Pulmonary artery endothelial cell (primary cell): Measurements from ENCODE around the gene MAD1L1. TPM values are rescaled to one million over a fixed set of nuclear protein-coding genes. Genes with fewer than 3 reads are reported as not detected.
A peak's percentile ranks its signal among the peaks of the same experiment; 100 is the strongest.
"Not testable (repeated sequence)": the region's sequence is repeated elsewhere in the genome, so short reads cannot be mapped to it uniquely, and the experiment has no call there.

Source experiments
- DNase-seq: peaks from one replicate; pipeline ENCODE4 v3.0.0-alpha.2; 2011; ENCODE audit warnings: low read depth, low spot score
- total RNA-seq: library from RNA; depleted of rRNA; stranded (reverse); fragments of >200 nt; gene quantifications from 2 replicates; pipeline ENCODE4 v1.2.3, GENCODE V29; 2014

MAD1L1 gene
- 47.4 and 53.2 TPM in 2 replicates for total RNA-seq

DNA sequence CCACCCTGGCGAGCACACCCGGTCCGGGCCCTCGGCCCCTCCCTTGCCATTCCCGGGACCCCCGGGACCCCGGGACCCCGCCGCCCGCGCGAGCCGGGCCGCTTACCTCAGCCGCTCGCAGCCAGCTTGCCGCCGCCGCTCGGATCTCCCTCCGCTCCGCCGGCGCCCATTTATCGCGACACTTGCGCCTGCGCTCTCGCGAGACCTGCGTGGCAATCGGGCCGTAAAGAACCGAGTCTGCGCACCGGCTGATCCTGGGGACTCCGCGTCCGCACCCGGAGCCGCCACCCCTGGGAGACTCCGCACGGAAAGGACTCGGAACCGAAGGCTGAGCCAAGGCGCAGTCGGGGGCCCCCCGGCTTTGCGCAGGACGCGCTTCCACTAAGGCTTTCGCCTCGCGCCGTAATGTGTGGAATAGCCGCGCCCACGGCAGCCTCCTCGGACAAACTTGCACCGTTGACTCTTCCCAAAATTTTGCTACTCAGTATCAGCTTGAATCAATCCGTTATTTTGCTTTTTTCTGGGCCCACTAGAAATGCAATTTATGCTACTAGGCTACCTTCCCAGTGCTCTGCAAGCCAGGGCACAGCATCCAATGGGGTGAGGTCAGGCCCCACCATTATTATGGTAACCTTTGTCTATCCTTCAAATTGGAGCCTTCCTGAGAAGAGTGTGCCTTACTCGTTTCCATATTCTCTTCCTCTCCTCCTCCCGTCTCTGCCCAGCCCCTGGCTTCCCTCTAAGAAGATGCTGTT, at the start of gene MAD1L1:
TSS of gene MAD1L1 (minus strand) at position 180 of the 755 bp plus-strand sequence. CDS start 2,812 bp downstream, outside the sequence.
- peak; percentile 51 for DNase-seq

DNA sequence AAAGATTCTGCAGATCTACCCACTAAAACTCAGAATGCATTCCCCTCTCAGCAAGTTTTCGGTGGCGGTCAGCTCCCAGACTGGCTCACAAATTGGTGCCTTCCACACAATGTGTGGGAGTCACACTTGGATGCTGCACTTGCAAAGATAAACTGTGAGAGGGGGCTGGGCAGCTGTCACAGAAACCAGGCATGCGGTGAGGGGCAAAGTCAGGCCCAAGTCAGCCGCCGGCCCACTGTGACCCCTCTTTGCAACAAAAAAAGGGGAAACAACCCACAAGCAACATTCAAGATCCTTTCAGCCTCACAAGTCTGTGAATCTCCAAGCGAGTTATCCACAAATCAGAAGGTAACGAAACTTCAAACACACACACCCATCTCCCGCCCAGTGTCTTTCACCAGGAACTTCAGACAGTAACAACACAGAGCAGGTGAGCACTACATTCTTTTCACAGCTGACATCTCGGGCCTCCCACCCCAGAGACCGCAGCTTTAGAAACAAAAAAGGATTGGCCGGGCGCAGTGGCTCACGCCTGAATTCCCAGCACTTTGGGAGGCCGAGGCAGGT, 49.5 kb upstream of the MAD1L1 start:
- no peak for DNase-seq

DNA sequence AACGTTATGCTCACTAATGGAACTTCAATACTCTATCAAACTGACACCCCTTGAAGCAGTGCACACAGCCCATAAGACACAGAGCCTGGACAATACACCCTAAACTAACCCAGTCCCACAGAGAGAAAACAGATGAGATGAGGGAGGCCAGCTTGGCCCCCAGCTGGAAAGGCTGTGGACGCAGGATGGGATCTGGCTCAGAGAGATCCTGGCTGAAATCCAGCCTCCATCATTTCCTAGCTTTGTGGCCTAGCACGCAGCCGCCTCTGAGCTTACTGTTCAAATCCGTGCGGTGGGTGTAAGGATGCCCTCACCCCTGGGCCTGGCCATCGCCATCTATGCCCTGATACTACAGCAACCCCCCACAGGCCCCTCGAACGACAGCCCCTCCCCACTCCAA, 48.8 kb upstream of the MAD1L1 start:
- DNase-seq: no peak

DNA sequence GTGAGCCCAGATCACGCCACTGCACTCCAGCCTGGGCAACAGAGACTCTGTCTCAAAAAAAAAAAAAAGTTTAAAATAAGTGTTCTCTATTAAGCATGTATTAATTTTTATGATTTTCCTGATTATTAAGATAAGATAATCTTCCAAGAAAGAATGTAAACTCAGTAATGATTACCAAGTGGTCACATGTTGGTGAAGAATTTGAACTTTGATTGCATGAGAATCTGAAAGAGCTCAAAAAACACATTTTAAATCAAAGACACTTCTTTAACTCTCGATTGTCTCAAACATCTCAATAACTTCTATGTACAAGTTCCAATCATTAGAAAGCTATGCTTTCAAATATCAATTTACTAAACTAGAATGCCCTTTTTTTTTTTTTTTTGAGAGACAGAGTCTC, 47.7 kb upstream of the MAD1L1 start:
- DNase-seq: no peak

DNA sequence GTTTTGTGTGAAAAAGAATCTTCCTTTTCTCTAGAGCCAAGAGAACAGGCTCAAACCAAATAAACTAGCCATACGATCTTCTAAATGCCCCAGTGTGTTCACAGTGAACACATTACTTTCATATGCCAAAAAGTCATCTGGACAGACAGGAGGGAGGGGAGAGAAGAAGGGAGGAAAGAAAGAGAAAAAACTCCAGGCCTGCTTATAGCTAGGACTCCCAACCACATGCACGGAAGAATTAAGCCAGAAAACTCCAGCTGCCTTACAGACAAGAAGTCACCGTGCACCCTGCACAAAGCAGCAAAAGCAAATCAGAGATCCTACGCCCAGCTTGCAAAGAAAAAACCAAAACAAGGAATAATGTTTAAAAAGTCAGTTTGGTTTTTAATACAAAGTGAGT, 47.2 kb upstream of the MAD1L1 start:
- no peak for DNase-seq

DNA sequence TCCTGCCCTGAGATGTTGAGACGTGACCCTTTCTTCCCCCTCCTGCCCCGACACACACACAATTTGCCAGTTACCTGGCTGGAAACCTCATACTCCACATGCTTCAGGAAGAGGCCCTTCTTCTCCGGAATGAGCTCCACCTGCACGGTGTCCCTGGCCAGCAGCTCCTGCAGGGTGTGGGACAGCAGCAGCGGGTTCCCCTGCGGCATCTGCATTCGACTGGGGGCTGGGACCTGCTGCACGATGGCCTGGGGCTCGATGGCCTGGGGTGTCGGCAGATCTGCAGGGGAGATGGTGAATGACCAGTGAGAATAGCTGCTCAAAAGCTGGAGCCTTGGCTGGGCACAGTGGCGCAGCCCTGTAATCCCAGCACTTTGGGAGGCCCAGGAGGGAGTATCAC, 45.3 kb upstream of the MAD1L1 start:
- DNase-seq: no peak

DNA sequence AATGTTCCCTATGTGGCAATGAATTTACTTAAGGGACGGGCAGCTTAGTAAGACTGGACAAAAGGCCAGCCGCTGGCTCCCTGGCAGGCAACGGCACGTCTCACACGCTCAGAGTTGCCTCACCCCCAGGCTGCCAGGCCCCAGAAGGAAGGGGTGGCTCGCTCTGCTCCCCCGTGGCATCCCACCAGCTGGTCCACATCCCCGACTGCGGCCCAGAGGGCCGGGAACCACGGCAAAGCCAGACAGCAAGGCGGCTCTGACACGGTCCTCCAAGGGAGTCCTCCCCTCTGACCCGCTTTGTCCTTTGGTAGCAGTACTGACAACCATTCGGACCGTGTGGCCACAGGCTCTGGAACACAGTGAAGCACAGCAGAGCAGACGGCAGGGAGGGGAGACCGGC, 43.4 kb upstream of the MAD1L1 start:
- DNase-seq: no peak

DNA sequence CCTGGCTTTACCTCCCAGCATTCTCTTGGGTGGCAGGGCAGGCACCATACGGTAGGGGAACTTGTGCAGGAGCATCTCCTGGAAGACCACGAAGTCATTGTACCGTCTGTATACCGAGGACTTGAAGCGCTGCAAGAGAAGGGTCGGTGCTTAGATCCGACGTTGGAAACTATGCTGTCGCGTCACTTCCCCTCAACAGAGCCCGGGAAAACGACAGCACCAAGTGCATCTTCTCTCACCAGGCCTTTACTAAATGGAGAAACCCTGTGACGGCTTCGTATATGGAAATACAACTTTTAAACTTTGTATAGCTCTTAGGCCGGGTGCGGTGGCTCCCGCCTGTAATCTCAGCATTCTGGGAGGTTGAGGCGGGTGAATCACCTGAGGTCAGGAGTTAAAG, 42.4 kb upstream of the MAD1L1 start:
- DNase-seq: no peak

DNA sequence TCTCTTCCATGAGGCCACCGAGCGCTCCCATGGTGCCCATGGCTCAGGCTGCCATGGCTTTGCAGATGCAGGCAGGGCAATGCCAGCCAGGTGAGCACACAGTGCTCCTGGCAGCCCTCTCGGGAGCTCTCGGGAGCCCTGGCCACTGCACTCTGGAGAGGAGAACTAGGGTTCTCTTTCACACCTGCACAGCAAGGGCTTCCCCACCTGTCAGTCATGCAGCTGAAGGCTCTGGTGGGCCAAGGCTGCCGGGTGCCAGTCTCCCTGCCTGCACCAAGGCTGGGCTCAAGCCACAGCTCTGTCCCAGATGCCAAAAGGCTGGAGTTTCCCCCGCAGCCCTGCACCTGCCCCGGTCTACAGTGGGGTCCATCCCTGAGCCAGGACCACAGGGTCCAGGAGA, 41.9 kb upstream of the MAD1L1 start:
- no peak for DNase-seq

DNA sequence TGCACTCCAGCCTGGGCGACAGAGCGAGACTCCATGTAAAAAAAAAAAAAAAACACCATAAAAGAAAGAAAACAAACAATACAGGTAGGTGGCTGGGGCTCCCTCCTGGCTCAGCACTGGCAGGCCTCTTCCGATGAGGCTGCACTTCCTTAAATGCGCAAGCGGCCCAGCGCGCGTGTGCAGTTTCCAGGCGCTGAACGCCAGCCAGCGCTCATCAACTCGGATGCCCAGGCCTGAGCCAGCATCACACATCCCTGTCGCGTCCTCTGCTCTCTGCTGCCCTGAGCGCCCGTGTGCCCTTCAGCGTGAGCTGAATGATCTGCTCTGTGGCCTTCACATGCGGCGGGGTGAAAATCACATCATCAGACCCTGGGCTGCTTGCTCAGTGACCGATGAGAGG, 41.1 kb upstream of the MAD1L1 start:
- DNase-seq: no peak

DNA sequence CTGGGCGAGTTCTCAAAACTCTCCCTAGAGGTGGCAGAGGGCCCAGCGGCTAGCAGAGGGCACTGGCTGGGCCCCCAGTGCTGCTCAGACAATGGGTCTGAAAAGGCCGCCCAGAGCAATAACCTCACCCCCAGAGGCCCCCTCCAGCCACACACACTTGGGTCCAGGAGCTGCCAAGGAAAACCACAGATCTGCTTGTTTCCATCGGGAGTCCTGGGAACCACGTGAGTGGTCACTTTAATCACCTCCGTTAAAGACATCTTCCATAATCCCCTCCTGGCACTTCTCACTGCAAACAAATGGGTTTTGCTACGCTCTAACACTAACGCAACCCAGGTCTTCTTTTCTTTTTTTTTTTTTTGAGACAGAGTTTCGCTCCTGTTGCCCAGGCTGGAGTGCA, 39.3 kb upstream of the MAD1L1 start:
- DNase-seq: no peak

DNA sequence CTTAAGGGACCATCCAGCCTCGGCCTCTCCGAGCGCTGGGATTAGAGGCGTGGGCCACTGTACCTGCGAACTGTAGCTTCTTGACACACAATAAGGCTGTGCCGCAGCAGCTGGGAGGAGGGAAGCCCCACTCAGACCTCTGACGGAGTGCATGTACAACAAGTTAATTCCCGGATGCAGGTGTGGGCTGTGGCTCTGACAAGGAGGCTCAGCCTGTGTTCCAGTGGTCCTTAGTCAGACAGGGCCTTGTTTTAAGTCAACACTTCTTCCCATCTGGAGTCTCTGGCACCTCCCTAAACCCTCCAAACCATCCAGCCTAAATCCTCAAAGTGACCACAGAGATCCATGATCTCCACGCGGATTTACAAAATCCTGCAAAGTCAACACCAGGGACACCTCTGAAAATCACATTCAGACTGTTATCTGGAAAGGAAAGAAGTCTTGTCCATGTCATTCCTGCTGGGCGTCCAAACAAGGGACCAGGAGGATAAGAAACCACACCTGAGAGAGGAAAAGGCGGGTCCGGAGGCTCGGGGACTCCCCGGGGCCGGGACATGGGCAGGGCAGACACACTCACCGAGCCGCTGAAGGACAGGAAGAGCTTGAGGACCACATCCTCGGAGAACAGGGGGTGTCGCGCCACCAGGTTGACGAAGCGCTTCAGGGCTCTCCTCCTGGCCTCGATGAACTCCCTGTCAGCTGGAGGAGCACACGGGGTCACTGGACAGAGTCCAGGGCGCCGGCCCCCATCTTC, 38.7 kb upstream of the MAD1L1 start:
- DNase-seq: no peak

DNA sequence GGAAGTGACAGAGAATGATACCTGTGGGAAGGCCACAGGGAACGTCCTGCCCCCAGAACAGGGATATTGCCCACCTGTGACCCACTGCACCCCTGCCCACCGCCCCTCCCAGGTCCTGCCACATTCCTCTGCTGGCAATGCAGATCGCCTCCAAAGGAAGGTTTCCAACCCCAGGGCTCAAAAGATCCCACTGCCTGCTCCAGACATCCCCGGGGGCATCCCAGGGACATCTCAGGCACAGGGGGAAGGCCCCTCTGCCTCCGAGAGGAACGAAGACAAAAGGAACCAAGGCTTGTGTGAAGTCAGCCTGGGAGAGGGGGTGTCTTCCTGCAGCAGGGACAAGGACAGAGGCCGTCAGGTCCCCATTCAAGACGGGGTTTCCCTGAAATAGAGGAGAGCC, 37.8 kb upstream of the MAD1L1 start:
- no peak for DNase-seq

DNA sequence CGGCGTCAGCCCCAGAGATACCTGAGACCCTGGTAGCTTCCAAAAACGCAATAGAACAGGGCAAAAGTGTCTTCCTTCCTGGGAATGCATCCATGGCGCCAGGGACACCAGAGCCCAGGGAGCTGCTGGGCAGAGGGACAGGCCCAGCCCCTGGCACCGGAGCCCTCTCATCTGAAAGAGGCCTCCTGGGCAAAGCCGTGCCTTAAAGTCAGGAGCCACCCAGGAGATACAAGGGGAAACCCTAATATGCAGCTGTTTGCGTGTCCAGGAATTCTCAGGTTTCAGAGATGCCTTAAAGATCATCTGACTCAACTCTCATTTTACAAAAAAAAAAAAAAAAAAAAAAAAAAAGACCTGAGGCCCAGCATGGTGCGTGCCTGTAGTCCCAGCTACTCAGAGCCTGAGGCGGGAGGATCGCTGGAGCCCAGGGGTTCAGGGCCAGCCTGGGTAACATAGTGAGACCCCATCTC, 37.3 kb upstream of the MAD1L1 start:
- DNase-seq: no peak

DNA sequence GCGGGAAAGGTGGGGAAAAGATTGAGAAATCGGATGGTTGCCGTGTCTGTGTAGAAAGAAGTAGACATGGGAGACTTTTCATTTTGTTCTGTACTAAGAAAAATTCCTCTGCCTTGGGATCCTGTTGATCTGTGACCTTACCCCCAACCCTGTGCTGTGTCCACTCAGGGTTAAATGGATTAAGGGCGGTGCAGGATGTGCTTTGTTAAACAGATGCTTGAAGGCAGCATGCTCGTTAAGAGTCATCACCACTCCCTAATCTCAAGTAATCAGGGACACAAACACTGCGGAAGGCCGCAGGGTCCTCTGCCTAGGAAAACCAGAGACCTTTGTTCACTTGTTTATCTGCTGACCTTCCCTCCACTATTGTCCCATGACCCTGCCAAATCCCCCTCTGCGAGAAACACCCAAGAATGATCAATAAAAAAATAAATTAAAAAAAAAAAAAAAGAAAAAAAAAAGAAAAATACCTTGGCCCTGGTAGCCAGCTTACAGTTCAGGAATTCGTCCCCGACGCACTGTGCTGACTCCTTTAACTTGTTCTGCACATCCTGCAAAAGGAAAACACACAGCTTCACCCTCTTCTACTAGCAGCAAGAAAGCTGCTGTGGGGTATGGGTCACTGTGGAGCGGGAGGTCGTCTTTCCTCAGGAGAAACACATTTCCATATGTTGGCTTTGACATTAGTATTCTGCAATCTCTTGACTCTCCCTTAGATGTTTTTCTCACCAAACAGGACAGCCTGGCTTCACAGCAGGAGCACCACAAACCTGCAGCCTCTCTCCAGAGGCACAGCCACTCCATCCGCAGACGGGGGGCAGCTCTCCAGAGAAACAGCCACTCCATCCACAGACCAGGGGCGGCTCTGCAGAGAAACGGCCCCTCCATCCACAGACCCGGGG, 36.6 kb upstream of the MAD1L1 start:
- DNase-seq: not testable (repeated sequence)

DNA sequence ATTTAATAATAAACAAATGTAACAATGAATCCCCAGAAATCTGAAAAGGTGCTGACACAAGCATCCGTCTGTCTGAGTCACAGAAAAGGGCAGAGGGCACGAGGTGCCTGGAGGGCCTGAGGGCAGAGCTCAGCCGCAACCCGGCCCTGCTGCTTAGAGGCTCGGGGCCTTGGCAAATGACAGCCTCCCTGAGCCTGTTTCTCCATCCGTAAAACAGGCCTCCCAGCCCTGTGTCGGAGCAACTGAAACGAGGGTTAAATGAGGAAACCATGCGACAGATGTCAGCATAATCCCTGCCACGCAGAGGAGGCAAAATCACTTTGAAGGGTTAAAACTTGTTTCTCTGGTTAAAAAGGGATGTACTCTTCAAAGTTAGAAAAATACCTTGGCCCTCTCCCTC, 34.2 kb upstream of the MAD1L1 start:
- DNase-seq: no peak

DNA sequence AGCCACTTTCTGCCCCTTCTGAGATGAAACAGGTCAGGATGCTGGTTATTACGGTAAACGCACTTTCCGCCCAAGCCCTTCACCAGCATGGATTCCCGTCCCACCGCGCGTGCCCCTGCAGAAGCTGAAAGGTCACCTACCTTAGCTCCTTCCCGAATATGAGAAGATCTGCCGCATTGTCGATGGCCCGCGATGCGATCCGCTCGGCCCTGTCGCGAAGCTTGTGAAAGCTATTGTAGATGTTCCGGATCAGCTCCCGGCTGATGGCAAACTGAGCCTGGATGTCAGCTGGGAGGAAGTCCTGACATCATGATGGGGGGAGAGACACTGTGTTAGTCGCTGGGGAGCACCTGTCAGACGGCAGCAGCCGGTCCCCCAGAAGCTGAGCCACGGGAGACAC, 31.4 kb upstream of the MAD1L1 start:
- DNase-seq: no peak

DNA sequence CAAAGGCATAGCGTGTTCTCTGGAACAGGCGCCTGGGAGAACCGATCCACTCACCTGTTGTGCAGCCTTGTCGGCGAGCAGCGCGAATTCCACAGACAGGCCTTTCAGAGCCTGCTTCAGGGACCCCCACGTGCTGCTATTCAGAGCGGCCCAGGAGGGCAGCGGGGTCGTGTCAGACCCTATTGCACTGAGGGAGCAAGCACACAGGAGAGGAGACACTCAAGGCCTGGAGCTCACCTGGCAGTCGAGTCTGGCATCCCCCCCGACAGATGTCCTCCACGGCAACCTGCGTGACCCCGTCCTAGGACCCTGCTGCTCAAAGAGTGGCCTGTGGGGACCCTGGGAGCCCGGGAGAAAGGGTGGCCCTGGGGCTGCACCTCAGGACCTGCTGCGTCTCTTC, 30.4 kb upstream of the MAD1L1 start:
- no peak for DNase-seq

DNA sequence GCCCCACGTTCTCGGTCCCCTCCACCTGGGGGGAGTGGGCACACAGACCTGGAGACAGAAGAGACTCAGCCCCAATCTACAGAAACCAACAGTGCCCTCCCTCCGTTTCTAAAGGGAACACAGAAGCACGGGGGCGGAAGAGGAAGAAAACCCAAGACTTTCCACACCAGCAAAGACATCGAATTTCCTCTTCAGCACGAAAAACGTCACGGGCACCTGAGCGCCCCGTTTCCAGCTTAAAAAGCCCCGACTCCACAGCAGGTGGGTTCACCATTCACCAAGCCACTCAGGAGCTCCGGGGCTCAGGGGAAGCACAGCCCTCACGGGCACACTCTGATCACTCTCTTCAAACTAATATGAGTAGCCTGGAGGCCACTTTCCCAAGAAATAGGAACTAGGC, 28.9 kb upstream of the MAD1L1 start:
- DNase-seq: no peak

DNA sequence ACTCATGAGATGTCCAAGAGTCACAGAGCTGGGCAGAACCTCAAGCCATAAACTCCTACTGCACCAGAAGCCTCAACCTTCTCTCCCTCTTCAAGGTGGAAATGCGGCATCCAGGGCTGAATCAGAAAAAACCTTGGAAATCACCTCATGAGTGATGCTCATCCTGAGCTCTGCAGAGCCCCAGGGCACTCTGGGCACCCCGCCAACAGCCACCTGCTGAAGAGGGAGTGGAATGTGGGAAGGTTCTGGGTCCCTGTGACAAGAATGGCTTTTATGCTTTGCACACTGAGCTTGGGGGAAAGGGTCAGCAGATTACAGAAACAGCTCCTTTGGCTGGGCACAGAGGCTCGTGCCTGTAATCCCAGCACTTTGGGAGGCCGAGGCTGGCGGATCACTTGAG, 28.1 kb upstream of the MAD1L1 start:
- no peak for DNase-seq

DNA sequence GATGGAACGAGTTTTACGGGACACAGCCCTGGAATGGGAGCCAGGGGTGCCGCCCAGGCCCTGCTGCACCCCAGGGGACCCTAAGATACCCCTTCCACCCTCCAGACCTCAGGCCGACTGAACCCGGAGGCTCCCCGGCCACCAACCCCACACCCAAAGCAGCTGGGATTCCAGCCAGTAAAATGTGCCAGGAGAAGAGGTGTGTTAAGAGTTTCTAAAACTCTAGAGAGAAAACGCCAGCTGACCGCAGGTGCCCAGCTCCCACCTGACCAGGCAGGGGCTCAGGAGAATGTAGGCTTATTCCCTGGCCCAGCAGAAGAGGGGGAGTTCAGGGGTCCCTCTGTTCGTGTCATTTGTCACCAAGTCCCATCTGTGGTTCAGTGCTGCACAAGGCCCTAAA, 26.7 kb upstream of the MAD1L1 start:
- DNase-seq: no peak
